GM06990 (cell line): ENCODE data around the gene SH2D6.

Experiments used
- DNase-seq: peaks from one replicate; pipeline ENCODE4 v3.0.0-alpha.2; 2011; ENCODE audit not compliant: insufficient read length; ENCODE audit errors: extremely low read depth
- H3K27me3 ChIP-seq: replicated peaks from 2 replicates; pipeline ENCODE4 v1.6.0; 2011; ENCODE audit warnings: low read length; ENCODE audit not compliant: control insufficient read depth, insufficient read depth
- H3K36me3 ChIP-seq: 2 replicates; pipeline ENCODE4 v1.5.1; 2011; ENCODE audit warnings: low read length; ENCODE audit not compliant: control insufficient read depth, insufficient read depth
- H3K4me3 ChIP-seq: replicated peaks from 2 replicates; pipeline ENCODE4 v1.5.1; 2011; ENCODE audit warnings: low read depth, mild to moderate bottlenecking, control low read depth, low read length
- TF ChIP-seq, protein P1 (sequence below): IDR thresholded peaks from 2 replicates; pipeline ENCODE4 v1.5.1; 2011; ENCODE audit warnings: low read length, control low read depth, mild to moderate bottlenecking, inconsistent platforms; ENCODE audit not compliant: insufficient read depth, poor library complexity, severe bottlenecking

The SH2D6 gene

DNA sequence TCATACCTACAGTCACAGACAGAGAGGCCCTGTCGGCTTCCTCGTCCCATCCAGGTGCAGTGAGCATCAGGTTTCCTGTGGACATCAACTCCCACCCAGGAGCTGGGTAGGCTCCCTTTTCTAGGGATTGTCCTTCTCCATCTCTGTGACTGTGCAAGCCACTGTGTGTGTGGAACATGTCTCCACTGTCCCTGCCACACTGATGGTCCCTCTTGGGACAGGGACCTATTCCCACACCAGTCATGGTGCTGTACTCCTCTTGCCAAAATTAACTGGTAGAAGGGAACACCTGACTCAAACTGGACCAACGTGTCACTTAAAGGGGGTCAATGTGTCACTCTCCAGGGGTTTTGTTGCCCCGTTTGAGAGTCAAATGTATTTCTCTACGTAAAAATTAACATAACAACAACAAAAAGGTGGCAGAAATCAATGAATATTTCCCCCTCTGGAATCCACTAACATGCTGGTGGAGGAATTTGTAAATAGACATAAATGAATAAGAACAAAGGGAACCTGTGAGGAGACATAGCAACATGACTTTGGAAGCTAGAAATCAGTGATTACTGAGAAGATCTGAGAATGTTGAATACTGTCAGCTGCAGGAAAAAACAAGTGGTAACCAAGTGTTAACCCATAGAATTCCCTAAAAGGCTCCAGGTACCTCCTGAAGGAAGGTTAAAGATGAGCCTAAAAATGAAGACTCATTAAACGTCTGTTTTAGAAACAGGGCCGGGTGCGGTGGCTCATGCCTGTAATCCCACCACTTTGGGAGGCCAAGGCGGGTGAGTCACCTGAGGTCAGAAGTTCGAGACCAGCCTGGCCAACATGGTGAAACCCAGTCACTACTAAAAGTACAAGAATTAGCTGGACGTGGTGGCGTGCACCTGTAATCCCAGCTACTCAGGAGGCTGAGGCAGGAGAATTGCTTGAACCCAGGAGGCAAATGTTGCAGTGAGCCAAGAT, 40.4 kb downstream of the SH2D6 start:
- TF ChIP-seq, protein P1, sequence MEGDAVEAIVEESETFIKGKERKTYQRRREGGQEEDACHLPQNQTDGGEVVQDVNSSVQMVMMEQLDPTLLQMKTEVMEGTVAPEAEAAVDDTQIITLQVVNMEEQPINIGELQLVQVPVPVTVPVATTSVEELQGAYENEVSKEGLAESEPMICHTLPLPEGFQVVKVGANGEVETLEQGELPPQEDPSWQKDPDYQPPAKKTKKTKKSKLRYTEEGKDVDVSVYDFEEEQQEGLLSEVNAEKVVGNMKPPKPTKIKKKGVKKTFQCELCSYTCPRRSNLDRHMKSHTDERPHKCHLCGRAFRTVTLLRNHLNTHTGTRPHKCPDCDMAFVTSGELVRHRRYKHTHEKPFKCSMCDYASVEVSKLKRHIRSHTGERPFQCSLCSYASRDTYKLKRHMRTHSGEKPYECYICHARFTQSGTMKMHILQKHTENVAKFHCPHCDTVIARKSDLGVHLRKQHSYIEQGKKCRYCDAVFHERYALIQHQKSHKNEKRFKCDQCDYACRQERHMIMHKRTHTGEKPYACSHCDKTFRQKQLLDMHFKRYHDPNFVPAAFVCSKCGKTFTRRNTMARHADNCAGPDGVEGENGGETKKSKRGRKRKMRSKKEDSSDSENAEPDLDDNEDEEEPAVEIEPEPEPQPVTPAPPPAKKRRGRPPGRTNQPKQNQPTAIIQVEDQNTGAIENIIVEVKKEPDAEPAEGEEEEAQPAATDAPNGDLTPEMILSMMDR: no peak
- no peak for DNase-seq

DNA sequence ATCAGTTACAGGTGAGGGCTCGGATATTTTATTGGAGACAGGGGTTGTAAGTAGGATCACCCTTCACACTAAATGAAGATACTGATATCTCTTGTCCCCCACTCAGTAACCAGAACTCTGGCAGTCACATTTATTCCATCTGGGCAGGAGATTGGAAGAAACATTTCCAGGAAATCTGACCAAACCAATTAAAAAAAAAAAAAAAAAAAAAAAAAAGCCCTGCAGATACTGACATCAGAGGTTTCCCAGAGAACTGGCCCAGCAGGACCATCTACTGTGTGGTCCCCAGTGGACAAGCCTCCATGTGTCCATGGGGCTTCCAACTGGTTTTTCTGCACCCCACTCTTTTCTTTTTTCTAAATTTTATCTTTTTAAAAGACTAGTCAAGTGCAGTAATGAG, 41.3 kb downstream of the SH2D6 start:
- DNase-seq: no peak
- H3K4me3 ChIP-seq: no peak overlapping the region
- no peaks in the 10 kb centered on the region for H3K27me3 ChIP-seq
- TF ChIP-seq, protein P1: no peak
- H3K36me3 ChIP-seq: no peaks in the 10 kb centered on the region

More for the DNA sequence above, 40.4 kb downstream of the SH2D6 start:
- H3K4me3 ChIP-seq: no peak overlapping the region
- no peaks in the 10 kb centered on the region for H3K27me3 ChIP-seq
- H3K36me3 ChIP-seq: no peaks in the 10 kb centered on the region

DNA sequence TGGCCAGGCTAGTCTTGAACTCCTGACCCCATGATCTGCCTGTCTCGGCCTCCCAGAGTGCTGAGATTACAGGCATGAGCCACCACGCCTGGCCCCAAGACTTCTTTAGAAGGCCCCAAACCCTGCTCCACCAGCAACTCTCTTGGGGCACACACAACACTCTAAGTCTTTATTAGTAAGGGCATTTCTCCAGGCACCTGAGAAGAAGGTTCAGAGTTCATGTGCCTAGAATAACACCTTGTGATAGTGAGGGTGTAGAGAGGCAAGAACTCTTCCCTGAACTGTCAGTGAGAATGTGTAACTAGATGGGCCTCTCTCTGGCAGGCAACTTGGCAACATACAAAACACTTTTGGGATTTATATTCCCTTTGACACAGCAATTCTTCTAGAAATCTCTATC, 43.8 kb downstream of the SH2D6 start:
- Histone ChIP-seq H3K4me3 (no peak overlapping the region), H3K36me3 (no peaks in the 10 kb centered on the region), H3K27me3 (no peaks in the 10 kb centered on the region)
- no peak for DNase-seq
- TF ChIP-seq, protein P1: no peak

DNA sequence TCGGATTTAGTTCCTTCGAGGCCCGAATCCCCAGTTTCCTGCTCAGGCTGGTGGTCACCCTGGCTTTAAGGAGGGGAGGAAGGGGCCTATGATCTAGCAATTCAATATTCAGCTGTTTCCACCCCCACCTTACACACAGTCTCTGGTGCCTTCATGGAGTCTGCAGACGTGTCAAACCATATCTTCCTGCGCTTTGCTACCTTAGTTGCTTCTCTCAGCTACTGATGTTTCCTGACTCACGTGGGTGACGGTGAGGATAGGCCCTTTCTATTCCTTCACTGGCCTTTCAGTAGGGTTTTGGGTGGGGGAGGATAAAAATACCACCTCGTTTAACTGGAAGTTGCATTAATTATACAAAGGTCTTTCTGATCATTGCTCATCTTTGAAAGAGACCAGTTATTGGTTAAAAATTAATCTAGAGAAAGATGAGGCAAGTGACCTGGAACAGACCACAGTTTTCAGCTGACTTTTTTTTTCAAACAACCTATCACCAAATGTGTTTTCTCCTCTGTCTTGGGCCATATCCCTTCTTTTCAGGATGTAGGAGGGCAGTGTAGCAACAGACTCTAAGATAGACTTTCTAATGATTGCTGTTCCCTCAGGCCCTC, 49.7 kb downstream of the SH2D6 start:
- H3K27me3 ChIP-seq: no peaks in the 10 kb centered on the region
- no peaks in the 10 kb centered on the region for H3K36me3 ChIP-seq
- H3K4me3 ChIP-seq: no peak overlapping the region
- TF ChIP-seq, protein P1: no peak
- DNase-seq: no peak

DNA sequence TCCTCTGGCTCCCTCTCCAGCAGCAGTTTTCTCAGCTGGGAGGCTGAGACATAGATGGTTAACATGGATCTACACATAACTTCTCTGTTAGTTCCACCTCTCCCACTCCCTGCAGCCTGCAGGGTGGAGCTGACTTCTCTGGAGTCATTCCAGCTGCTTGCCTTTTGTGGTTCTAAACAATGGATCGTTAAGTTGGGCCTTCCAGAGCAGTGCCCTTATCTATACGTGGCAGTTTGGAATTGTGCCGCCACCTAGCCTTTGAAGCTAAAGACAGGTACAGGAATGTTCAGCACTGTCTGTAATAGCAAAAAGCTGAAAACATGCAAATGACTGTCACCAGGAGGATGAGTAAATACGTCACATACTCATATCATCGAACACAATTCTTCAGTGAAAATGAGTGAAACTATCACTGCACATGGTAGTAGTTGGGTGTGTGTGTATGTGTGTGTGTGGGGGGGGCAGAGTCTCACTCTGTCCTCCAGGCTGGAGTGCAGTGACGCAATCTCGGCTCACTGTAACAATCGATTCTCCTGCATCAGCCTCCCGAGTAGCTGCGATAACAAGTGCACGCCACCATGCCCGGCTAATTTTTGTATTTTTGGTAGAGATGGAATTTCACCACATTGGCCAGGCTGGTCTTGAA, 50.3 kb downstream of the SH2D6 start:
- no peak overlapping the region for H3K4me3 ChIP-seq
- TF ChIP-seq, protein P1: no peak
- no peaks in the 10 kb centered on the region for H3K27me3 ChIP-seq
- DNase-seq: no peak
- H3K36me3 ChIP-seq: no peaks in the 10 kb centered on the region
